Measurements from ENCODE around the gene SYDE1. TPM values are rescaled to one million over a fixed set of nuclear protein-coding genes. Genes with fewer than 3 reads are reported as not detected.
"Not testable (repeated sequence)": the region's sequence is repeated elsewhere in the genome, so short reads cannot be mapped to it uniquely, and the experiment has no call there.

Gene SYDE1
- total RNA-seq, result 1.6 and 1.7 TPM in 2 replicates

GRCh38 chr19:15107061-15108010, at the start of gene SYDE1:
Gene SYDE1 (plus strand): TSS chr19:15107401. CDS start chr19:15107434, 33 bp downstream.
- Mint-ChIP-seq H3K27me3 (ENCODE audit: insufficient read depth) (peaks cover 24% of the 10 kb centered on the region), H3K4me3 (peak within 1 kb of the TSS; percentile 68), H3K36me3 (ENCODE audit: low read depth) (peaks cover 6% of the 10 kb centered on the region), H3K27ac (no peak within 1 kb of the TSS), H3K9me3 (peaks cover 19% of the 10 kb centered on the region), H3K4me1 (ENCODE audit: low read depth) (no peaks in the 10 kb centered on the region)
- intact Hi-C loops (cut with micrococcal nuclease), result loop anchor here (10.0 kb wide), 1 partner anchor 127 kb away; the partner anchor contains the start of gene EPHX3
- no peak for DNase-seq (ENCODE audit: low spot score)

DNA sequence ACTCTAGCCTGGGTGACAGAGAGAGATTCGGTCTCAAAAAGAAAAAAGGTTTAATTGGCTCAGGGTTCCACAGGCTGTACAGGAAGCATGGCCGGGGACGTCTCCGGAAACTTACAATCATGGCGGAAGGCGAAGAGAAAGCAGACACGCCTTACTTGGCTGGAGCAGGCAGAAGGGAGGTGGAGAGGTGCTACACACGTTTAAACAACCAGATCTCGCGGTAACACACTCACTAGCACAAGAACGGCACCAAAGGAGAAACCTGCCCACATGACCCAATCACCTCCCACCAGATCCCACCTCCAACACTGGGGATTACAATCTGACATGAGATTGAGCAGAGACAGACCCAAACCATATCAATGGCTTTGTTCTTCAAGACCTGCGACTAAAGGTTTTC, 45.2 kb upstream of the SYDE1 start:
- Mint-ChIP-seq H3K4me3 (no peak overlapping the region), H3K4me1 (ENCODE audit: low read depth) (no peaks in the 10 kb centered on the region), H3K36me3 (ENCODE audit: low read depth) (no peaks in the 10 kb centered on the region), H3K27me3 (ENCODE audit: insufficient read depth) (peaks cover 4% of the 10 kb centered on the region), H3K27ac (no peak overlapping the region), H3K9me3 (no peaks in the 10 kb centered on the region)
- DNase-seq (ENCODE audit: low spot score), result no peak
- intact Hi-C loops (cut with micrococcal nuclease), result no loop called here

DNA sequence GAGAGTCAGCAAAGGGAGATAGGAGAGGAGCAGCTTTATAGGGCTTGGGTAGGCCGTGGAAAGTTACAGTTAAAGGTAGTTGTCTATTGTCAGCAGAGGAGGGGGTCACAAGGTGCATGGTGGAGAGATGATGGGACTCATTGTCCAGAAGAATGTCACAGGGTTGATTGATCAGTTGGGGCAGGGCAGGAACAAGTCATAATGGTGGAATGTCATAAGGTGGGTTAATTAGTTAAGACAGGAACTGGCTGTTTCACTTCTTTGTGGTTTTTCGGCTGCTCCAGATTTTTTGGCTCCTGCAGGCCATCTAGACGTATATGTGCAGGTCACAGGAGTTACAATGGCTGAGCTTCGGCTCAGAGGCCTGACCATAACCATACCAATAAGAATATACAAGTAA, 36.8 kb upstream of the SYDE1 start:
- H3K9me3 Mint-ChIP-seq; H3K27ac Mint-ChIP-seq; intact Hi-C loops (cut with micrococcal nuclease); DNase-seq (ENCODE audit: low spot score); H3K36me3 Mint-ChIP-seq (ENCODE audit: low read depth); H3K4me3 Mint-ChIP-seq; H3K4me1 Mint-ChIP-seq (ENCODE audit: low read depth); H3K27me3 Mint-ChIP-seq (ENCODE audit: insufficient read depth): not testable (repeated sequence)

GRCh38 chr19:15072930-15073647, 34.1 kb upstream of the SYDE1 start:
- Mint-ChIP-seq H3K4me3 (no peak overlapping the region), H3K4me1 (ENCODE audit: low read depth) (no peaks in the 10 kb centered on the region), H3K9me3 (no peaks in the 10 kb centered on the region), H3K36me3 (ENCODE audit: low read depth) (no peaks in the 10 kb centered on the region), H3K27ac (no peak overlapping the region), H3K27me3 (ENCODE audit: insufficient read depth) (no peaks in the 10 kb centered on the region)
- DNase-seq (ENCODE audit: low spot score), result no peak
- intact Hi-C loops (cut with micrococcal nuclease), result no loop called here

DNA sequence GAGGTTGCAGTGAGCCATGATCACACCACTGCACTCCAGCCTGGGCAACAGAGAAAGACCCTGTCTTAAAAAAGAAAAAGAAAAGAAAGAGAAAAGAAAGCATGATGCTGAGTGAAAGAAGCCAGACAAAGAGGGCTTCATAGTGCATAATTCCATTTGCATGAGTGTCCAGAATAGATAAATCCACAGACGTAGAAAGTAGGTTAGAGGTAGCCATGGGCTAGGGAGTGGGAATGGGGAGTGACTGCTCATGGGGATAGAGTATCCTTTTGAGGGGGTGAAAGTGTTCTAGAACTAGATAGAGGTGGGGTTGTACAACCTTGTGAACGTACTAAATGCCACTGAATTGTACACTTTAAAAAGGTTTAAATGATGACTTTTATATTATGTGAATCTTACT, 32.8 kb upstream of the SYDE1 start:
- no peak for DNase-seq (ENCODE audit: low spot score)
- Mint-ChIP-seq H3K4me3 (no peak overlapping the region), H3K4me1 (ENCODE audit: low read depth) (no peaks in the 10 kb centered on the region), H3K9me3 (no peaks in the 10 kb centered on the region), H3K36me3 (ENCODE audit: low read depth) (no peaks in the 10 kb centered on the region), H3K27ac (no peak overlapping the region), H3K27me3 (ENCODE audit: insufficient read depth) (peaks cover 4% of the 10 kb centered on the region)
- intact Hi-C loops (cut with micrococcal nuclease), result no loop called here

- Mint-ChIP-seq H3K4me3 (no peak overlapping the region), H3K9me3 (no peaks in the 10 kb centered on the region), H3K27me3 (ENCODE audit: insufficient read depth) (peaks cover 4% of the 10 kb centered on the region), H3K4me1 (ENCODE audit: low read depth) (no peaks in the 10 kb centered on the region), H3K36me3 (ENCODE audit: low read depth) (no peaks in the 10 kb centered on the region), H3K27ac (no peak overlapping the region)
- DNase-seq (ENCODE audit: low spot score), result no peak
- intact Hi-C loops (cut with micrococcal nuclease), result no loop called here
Measured at GRCh38 chr19:15075806-15076205, 31.4 kb upstream of the SYDE1 start.

DNA sequence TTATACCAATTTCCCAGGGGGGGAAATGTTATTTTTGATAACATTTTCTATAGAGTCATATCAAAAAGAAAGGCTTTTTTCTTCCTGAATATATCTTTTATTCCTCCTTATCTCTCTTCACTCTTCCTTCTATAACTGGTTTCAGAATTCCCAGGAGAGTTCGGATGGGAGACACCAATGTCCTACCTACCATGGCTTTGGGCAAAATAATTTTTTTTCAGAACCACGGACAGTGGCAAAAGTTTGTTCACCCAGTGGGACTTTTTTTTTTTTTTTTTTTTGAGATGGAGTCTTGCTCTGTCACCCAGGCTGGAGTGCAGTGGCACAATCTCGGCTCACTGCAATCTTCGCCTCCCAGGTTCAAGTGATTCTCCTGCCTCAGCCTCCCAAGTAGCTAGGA, 27.2 kb upstream of the SYDE1 start:
- DNase-seq (ENCODE audit: low spot score); H3K9me3 Mint-ChIP-seq; H3K27me3 Mint-ChIP-seq (ENCODE audit: insufficient read depth); intact Hi-C loops (cut with micrococcal nuclease); H3K4me3 Mint-ChIP-seq; H3K4me1 Mint-ChIP-seq (ENCODE audit: low read depth); H3K27ac Mint-ChIP-seq; H3K36me3 Mint-ChIP-seq (ENCODE audit: low read depth): not testable (repeated sequence)

GRCh38 chr19:15081911-15082310, 25.3 kb upstream of the SYDE1 start, which contains the start of gene OR1I1:
Gene OR1I1 (plus strand): TSS chr19:15082211. CDS start chr19:15087066, 4,855 bp downstream.
- Mint-ChIP-seq H3K4me1 (ENCODE audit: low read depth) (no peaks in the 10 kb centered on the region), H3K4me3 (no peak within 1 kb of the TSS), H3K27me3 (ENCODE audit: insufficient read depth) (peaks cover 4% of the 10 kb centered on the region), H3K9me3 (no peaks in the 10 kb centered on the region), H3K36me3 (ENCODE audit: low read depth) (no peaks in the 10 kb centered on the region), H3K27ac (no peak within 1 kb of the TSS)
- DNase-seq (ENCODE audit: low spot score), result no peak
- intact Hi-C loops (cut with micrococcal nuclease), result no loop called here

DNA sequence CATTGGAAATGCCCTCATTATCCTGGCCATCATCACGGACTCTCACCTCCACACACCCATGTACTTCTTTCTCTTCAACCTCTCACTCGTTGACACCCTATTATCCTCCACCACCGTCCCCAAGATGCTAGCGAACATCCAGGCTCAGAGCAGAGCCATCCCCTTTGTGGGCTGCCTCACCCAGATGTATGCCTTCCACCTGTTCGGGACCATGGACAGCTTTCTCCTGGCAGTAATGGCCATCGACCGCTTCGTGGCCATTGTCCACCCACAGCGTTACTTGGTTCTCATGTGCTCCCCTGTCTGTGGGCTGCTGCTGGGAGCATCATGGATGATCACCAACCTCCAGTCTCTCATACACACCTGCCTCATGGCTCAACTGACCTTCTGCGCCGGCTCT, 20.0 kb upstream of the SYDE1 start:
- peaks cover 4% of the 10 kb centered on the region for H3K4me1 Mint-ChIP-seq (ENCODE audit: low read depth)
- intact Hi-C loops (cut with micrococcal nuclease), result no loop called here
- H3K36me3 Mint-ChIP-seq (ENCODE audit: low read depth), result no peaks in the 10 kb centered on the region
- H3K4me3 Mint-ChIP-seq, result no peak overlapping the region
- no peak overlapping the region for H3K27ac Mint-ChIP-seq
- H3K9me3 Mint-ChIP-seq, result no peaks in the 10 kb centered on the region
- no peak for DNase-seq (ENCODE audit: low spot score)
- H3K27me3 Mint-ChIP-seq (ENCODE audit: insufficient read depth), result peaks cover 8% of the 10 kb centered on the region

DNA sequence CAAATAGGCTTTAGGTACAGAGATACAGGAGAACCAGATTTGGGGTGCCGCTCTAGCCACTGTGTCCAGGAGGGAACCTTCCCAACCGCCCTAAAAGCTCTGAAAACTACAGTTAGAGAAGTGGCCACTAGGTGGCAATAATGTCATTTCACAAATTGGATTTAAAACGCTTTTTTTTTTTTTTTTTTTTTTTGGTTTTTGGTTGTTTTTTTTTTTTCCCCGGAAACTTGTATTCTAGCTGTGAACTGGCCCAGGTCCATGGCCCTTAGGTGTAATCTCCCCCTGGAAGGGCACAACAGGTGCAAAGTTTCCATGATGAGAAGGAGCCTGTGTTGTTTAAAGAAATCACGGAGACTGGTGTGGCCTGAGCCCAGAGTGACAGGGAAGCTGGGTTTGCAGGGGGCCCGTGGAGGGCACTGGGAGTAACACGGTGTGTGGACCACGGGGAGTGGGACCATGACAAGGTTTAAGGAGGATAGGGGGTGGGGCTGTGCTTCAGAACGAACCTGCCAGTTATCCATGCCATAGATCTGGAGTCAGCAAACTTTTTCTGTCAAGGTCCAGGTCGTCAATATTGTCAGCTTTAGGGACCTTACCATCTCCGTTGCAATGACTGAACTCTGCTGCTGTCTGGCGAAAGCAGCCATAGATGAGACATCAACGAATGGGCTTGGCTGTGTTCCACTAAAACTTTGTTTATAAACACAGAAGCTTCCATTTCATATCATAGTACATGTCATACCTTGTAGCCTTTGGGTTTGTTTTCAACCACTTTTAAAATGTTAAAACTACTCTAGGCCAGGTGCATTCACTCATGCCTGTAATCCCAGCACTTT, 15.1 kb upstream of the SYDE1 start:
- Mint-ChIP-seq H3K4me1 (ENCODE audit: low read depth) (peaks cover 5% of the 10 kb centered on the region), H3K27ac (no peak overlapping the region)
- peak; percentile 49 for DNase-seq (ENCODE audit: low spot score)

GRCh38 chr19:15093001-15093400, 14.2 kb upstream of the SYDE1 start:
- no peak overlapping the region for H3K4me3 Mint-ChIP-seq
- intact Hi-C loops (cut with micrococcal nuclease), result no loop called here
- H3K9me3 Mint-ChIP-seq, result no peaks in the 10 kb centered on the region
- no peaks in the 10 kb centered on the region for H3K36me3 Mint-ChIP-seq (ENCODE audit: low read depth)
- peaks cover 5% of the 10 kb centered on the region for H3K4me1 Mint-ChIP-seq (ENCODE audit: low read depth)
- H3K27ac Mint-ChIP-seq, result no peak overlapping the region
- no peak for DNase-seq (ENCODE audit: low spot score)
- H3K27me3 Mint-ChIP-seq (ENCODE audit: insufficient read depth), result peaks cover 5% of the 10 kb centered on the region

More for the DNA sequence above, 15.1 kb upstream of the SYDE1 start:
- no peaks in the 10 kb centered on the region for H3K36me3 Mint-ChIP-seq (ENCODE audit: low read depth)
- intact Hi-C loops (cut with micrococcal nuclease), result loop anchor here (1.0 kb wide), 3 partner anchors 58 to 464 kb away; no protein-coding TSS in a partner anchor
- no peaks in the 10 kb centered on the region for H3K9me3 Mint-ChIP-seq
- peaks cover 8% of the 10 kb centered on the region for H3K27me3 Mint-ChIP-seq (ENCODE audit: insufficient read depth)
- H3K4me3 Mint-ChIP-seq, result no peak overlapping the region

DNA sequence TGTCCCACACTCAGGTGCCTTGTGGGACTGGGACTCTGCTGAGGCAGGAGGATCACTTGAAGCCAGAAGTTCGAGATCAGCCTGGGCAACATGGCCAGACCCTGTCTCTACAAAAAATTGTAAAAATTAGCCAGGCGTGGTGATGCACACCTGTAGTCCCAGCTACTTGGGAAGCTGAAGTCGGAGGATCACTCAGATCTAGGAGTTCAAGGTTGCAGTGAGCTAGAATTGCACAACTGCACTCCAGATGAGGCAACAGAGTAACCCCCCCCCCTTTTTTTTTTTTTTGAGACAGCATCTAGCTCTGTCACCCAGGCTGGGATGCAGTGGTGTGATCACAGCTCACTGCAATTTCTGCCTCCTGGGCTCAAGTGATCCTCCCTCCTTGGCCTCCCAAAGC, 11.0 kb upstream of the SYDE1 start:
- Mint-ChIP-seq H3K9me3 (no peaks in the 10 kb centered on the region), H3K4me3 (no peak overlapping the region), H3K4me1 (ENCODE audit: low read depth) (peaks cover 5% of the 10 kb centered on the region), H3K27ac (no peak overlapping the region), H3K36me3 (ENCODE audit: low read depth) (no peaks in the 10 kb centered on the region), H3K27me3 (ENCODE audit: insufficient read depth) (no peaks in the 10 kb centered on the region)
- DNase-seq (ENCODE audit: low spot score), result no peak
- intact Hi-C loops (cut with micrococcal nuclease), result no loop called here
